Keratinocyte (primary cell): ENCODE results near the gene PTPRN2. TPM values are rescaled to one million over a fixed set of nuclear protein-coding genes. Genes with fewer than 3 reads are reported as not detected.

ENCODE experiments used
- DNase-seq: peaks from one replicate; pipeline ENCODE4 v3.0.0-alpha.2; 2011; ENCODE audit warnings: low read depth, missing footprints, low spot score
- FAIRE-seq: peaks from 2 replicates; lab custom pipeline; 2011; peaks lifted over from hg19 to GRCh38; lab: Jason Lieb, UNC
- H2AFZ ChIP-seq: 2 replicates; pipeline ENCODE4 v1.6.0; 2012; ENCODE audit warnings: low read length, control low read depth, inconsistent platforms; ENCODE audit not compliant: control insufficient read depth
- H3K27ac ChIP-seq: 2 replicates; pipeline ENCODE4 v1.5.1; 2011; ENCODE audit warnings: low read length; ENCODE audit not compliant: control insufficient read depth, insufficient read depth
- H3K27me3 ChIP-seq: 3 replicates; pipeline ENCODE4 v1.6.0; 2011; ENCODE audit warnings: low read length; ENCODE audit not compliant: control insufficient read depth, insufficient read depth; ENCODE audit errors: extremely low read depth
- H3K36me3 ChIP-seq, 2 experiments: 2 replicates in 1 of 2; 3 replicates in 1 of 2; pipeline ENCODE4 v1.5.1; 2011; ENCODE audit warnings: low read length in 2 of 2, mild to moderate bottlenecking in 1 of 2; ENCODE audit not compliant: control insufficient read depth in 2 of 2, insufficient read depth in 2 of 2; ENCODE audit errors: extremely low read depth in 1 of 2
- H3K4me1 ChIP-seq: 3 replicates; pipeline ENCODE4 v1.5.1; 2011; ENCODE audit warnings: low read length; ENCODE audit not compliant: control insufficient read depth, insufficient read depth; ENCODE audit errors: extremely low read depth
- H3K4me2 ChIP-seq: 3 replicates; pipeline ENCODE4 v1.6.0; 2011; ENCODE audit warnings: low read depth, low read length; ENCODE audit not compliant: control insufficient read depth, insufficient read depth; ENCODE audit errors: extremely low read depth
- H3K4me3 ChIP-seq, 3 experiments: fragments of 200-600 bp in 1 of 3; sonication (generic) in 1 of 3; 2 replicates in 2 of 3; 3 replicates in 1 of 3; pipeline ENCODE4 v1.5.1; 2011 to 2016; ENCODE audit warnings: low read length in 3 of 3, mild to moderate bottlenecking in 3 of 3, control low read depth in 2 of 3, inconsistent platforms in 1 of 3, low read depth in 1 of 3, mixed read lengths in 1 of 3, mixed run types in 1 of 3, moderate library complexity in 1 of 3; ENCODE audit not compliant: control insufficient read depth in 2 of 3, insufficient read depth in 2 of 3; ENCODE audit errors: extremely low read depth in 1 of 3
- H3K79me2 ChIP-seq: 2 replicates; pipeline ENCODE4 v1.6.0; 2012; ENCODE audit warnings: low read length; ENCODE audit not compliant: control insufficient read depth, insufficient read depth
- H3K9ac ChIP-seq: 3 replicates; pipeline ENCODE4 v1.6.0; 2011; ENCODE audit warnings: low read length; ENCODE audit not compliant: control insufficient read depth, insufficient read depth; ENCODE audit errors: extremely low read depth
- H3K9me1 ChIP-seq: 3 replicates; pipeline ENCODE4 v1.6.0; 2011; ENCODE audit warnings: low read length; ENCODE audit not compliant: control insufficient read depth, insufficient read depth; ENCODE audit errors: extremely low read depth
- H3K9me3 ChIP-seq: 2 replicates; pipeline ENCODE4 v1.5.1; 2012; ENCODE audit warnings: low read depth, low read length; ENCODE audit not compliant: control insufficient read depth
- H4K20me1 ChIP-seq: 3 replicates; pipeline ENCODE4 v1.6.0; 2011; ENCODE audit warnings: low read length; ENCODE audit not compliant: control insufficient read depth, insufficient read depth; ENCODE audit errors: extremely low read depth
- EZH2 ChIP-seq: IDR thresholded peaks from one replicate; pipeline ENCODE4 v1.6.1; 2012; ENCODE audit warnings: inconsistent platforms, mild to moderate bottlenecking, low read length, moderate library complexity
- dilution Hi-C: fragments of 300-500 bp; cut with MboI; formaldehyde crosslinking; loops from one replicate; pipeline ENCODE4 v1.7.0; 2020; ENCODE audit warnings: low sequenced_read_pairs; ENCODE audit not compliant: extremely low pct_ligation_motif_present
- polyA plus RNA-seq, 5 experiments: library from polyadenylated mRNA; depleted of rRNA in 3 of 5; stranded (reverse) in 3 of 5; stranded (forward) in 1 of 5; unstranded in 1 of 5; fragments of >200 nt; gene quantifications; 1 replicate in 1 of 5; 2 replicates in 3 of 5; 3 replicates in 1 of 5; pipeline versions ENCODE4 v1.2.1 to v1.2.3, GENCODE V29; 2011 to 2012; ENCODE audit warnings: missing spikeins in 2 of 5, low read depth in 1 of 5, low replicate concordance in 1 of 5
- TF ChIP-seq, protein P1 (sequence below), 3 experiments: IDR thresholded peaks in 1 of 3; conservative IDR thresholded peaks in 1 of 3; optimal IDR thresholded peaks in 1 of 3; 2 replicates in 2 of 3; 3 replicates in 1 of 3; pipeline versions ENCODE3 to v1.5.1; 2011; ENCODE audit warnings: low read length in 3 of 3, mild to moderate bottlenecking in 3 of 3, moderate library complexity in 2 of 3, control low read depth in 1 of 3, inconsistent platforms in 1 of 3; ENCODE audit not compliant: insufficient read depth in 2 of 3; ENCODE audit errors: extremely low read depth in 1 of 3

PTPRN2 gene
- polyA plus RNA-seq, 1 donor (not counting 4 experiments of a cell fraction or from before 2014, with no cell fraction given) = not detected

DNA sequence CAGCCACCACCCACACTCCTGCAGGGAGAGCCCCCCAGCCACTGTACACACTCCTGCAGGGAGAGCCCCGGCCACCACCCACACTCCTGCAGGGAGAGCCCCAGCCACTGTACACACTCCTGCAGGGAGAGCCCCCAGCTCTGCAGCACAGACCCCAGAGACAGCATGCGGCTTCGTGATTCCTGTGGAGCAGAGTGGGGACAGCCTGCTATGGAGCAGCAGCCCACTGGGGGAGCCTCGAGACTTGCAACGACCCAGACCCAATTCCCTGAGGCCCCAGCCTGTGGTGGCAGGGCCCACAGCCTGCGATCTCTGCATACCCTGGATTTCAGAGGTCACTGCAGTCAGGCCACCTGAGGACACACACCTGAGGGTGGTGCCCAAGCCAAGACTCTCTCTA is 727.7 kb downstream of the PTPRN2 start:
- TF ChIP-seq, protein P1, sequence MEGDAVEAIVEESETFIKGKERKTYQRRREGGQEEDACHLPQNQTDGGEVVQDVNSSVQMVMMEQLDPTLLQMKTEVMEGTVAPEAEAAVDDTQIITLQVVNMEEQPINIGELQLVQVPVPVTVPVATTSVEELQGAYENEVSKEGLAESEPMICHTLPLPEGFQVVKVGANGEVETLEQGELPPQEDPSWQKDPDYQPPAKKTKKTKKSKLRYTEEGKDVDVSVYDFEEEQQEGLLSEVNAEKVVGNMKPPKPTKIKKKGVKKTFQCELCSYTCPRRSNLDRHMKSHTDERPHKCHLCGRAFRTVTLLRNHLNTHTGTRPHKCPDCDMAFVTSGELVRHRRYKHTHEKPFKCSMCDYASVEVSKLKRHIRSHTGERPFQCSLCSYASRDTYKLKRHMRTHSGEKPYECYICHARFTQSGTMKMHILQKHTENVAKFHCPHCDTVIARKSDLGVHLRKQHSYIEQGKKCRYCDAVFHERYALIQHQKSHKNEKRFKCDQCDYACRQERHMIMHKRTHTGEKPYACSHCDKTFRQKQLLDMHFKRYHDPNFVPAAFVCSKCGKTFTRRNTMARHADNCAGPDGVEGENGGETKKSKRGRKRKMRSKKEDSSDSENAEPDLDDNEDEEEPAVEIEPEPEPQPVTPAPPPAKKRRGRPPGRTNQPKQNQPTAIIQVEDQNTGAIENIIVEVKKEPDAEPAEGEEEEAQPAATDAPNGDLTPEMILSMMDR (optimal IDR thresholded peaks at IDR 0.05 in 1 of 3, IDR thresholded peaks at IDR 0.05 in 1 of 3, conservative IDR thresholded peaks at IDR 0.05 in 1 of 3; ENCODE audit: extremely low read depth in 1 of 3, insufficient read depth in 2 of 3, low read length in 3 of 3) = no peak
- TF ChIP-seq EZH2 = no peak
- dilution Hi-C loops = no loop called here
- FAIRE-seq = no peak

DNA sequence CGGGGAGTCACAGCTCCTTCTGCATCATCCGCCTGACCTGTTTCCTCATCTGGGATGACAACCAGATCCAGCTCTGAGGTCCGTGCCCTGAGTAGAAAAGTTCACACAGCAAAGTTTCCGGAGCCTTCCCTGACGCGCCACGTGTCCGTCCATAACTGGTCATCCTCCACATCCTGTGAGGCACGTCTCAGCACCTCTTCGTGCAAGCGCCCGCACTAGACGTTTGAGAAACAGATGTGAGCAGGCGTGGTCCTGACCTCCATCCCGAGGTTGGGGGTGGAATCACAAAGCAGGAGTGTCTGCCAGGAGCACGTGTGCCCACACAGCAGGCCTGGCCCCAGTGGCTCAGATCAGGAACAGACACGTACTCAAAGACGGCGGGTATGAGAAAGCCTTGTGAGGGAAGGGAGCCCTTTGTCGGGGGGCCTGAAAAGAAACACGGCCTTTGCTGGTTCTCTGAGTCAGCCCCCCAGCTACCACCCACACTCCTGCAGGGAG is 730.0 kb downstream of the PTPRN2 start:
- peaks cover 14% of the 10 kb centered on the region for H3K9me3 ChIP-seq
- no peaks in the 10 kb centered on the region for H3K36me3 ChIP-seq
- H3K4me3 ChIP-seq = no peak overlapping the region
- H4K20me1 ChIP-seq = no peaks in the 10 kb centered on the region
- no peak overlapping the region for H2AFZ ChIP-seq
- H3K4me2 ChIP-seq = no peak overlapping the region
- no peak for FAIRE-seq
- H3K4me1 ChIP-seq = no peaks in the 10 kb centered on the region
- no peak for TF ChIP-seq EZH2
- TF ChIP-seq, protein P1 (optimal IDR thresholded peaks at IDR 0.05 in 1 of 3, IDR thresholded peaks at IDR 0.05 in 1 of 3, conservative IDR thresholded peaks at IDR 0.05 in 1 of 3; ENCODE audit: extremely low read depth in 1 of 3, insufficient read depth in 2 of 3, low read length in 3 of 3) = no peak
- dilution Hi-C loops = no loop called here
- no peaks in the 10 kb centered on the region for H3K9me1 ChIP-seq
- H3K27me3 ChIP-seq = no peaks in the 10 kb centered on the region
- no peak for DNase-seq
- H3K79me2 ChIP-seq = no peaks in the 10 kb centered on the region
- no peak overlapping the region for H3K9ac ChIP-seq
- no peak overlapping the region for H3K27ac ChIP-seq

More for the DNA sequence above, 727.7 kb downstream of the PTPRN2 start:
- no peaks in the 10 kb centered on the region for H3K36me3 ChIP-seq
- H3K9me3 ChIP-seq = peaks cover 12% of the 10 kb centered on the region
- H2AFZ ChIP-seq = no peak overlapping the region
- no peaks in the 10 kb centered on the region for H4K20me1 ChIP-seq
- H3K27me3 ChIP-seq = no peaks in the 10 kb centered on the region
- no peaks in the 10 kb centered on the region for H3K79me2 ChIP-seq
- H3K4me3 ChIP-seq = no peak overlapping the region
- H3K9ac ChIP-seq = no peak overlapping the region
- H3K4me2 ChIP-seq = no peak overlapping the region
- H3K27ac ChIP-seq = no peak overlapping the region
- H3K9me1 ChIP-seq = no peaks in the 10 kb centered on the region
- no peaks in the 10 kb centered on the region for H3K4me1 ChIP-seq
- DNase-seq = no peak
